Panc1 (cell line): ENCODE results near the gene KLHL35.

Experiments used
- POLR2AphosphoS5 ChIP-seq: IDR thresholded peaks from 2 replicates; pipeline ENCODE4 v1.6.1; 2012; ENCODE audit warnings: mild to moderate bottlenecking, low read depth, low read length, moderate library complexity
- SIN3A ChIP-seq: IDR thresholded peaks from 2 replicates; pipeline ENCODE4 v1.6.1; 2012; ENCODE audit warnings: low read depth, mild to moderate bottlenecking, low read length, moderate library complexity, borderline replicate concordance; ENCODE audit not compliant: insufficient read depth
- TCF7L2 ChIP-seq: IDR thresholded peaks from 2 replicates; pipeline ENCODE4 v1.6.1; 2011; ENCODE audit warnings: mild to moderate bottlenecking, low read depth, low read length, inconsistent platforms
- TF ChIP-seq, protein P1 (sequence below): fragments of 450-650 bp; IDR thresholded peaks from 2 replicates; pipeline ENCODE4 v1.5.1; 2017; ENCODE audit warnings: mild to moderate bottlenecking
- TF ChIP-seq, protein P2 (sequence below), 2 experiments: IDR thresholded peaks; 2 replicates each; pipeline ENCODE4 v1.6.1; 2011 to 2012; ENCODE audit warnings: low read depth in 2 of 2, control low read depth in 1 of 2, low read length in 1 of 2, mild to moderate bottlenecking in 1 of 2, moderate library complexity in 1 of 2; ENCODE audit not compliant: insufficient read depth in 1 of 2

DNA sequence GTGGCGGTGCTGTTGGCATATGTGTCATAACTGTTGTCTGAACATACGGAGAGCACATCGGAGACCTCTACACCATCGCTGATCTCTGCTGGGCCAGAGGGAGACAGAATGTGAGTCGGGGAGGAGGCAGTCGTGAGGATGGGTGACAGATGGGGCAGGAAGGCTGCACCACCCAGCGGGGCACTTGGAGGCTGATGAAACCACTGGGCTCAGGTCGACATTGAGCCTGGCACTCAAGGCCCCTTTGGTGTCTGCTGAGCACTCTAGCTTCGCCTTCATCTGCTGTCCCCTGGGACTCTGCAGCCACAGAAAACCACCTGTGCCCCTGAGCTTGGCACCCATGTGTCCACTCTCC lies 2.5 kb upstream of the KLHL35 start:
- TF ChIP-seq, protein P1, sequence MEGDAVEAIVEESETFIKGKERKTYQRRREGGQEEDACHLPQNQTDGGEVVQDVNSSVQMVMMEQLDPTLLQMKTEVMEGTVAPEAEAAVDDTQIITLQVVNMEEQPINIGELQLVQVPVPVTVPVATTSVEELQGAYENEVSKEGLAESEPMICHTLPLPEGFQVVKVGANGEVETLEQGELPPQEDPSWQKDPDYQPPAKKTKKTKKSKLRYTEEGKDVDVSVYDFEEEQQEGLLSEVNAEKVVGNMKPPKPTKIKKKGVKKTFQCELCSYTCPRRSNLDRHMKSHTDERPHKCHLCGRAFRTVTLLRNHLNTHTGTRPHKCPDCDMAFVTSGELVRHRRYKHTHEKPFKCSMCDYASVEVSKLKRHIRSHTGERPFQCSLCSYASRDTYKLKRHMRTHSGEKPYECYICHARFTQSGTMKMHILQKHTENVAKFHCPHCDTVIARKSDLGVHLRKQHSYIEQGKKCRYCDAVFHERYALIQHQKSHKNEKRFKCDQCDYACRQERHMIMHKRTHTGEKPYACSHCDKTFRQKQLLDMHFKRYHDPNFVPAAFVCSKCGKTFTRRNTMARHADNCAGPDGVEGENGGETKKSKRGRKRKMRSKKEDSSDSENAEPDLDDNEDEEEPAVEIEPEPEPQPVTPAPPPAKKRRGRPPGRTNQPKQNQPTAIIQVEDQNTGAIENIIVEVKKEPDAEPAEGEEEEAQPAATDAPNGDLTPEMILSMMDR = no peak
- TF ChIP-seq POLR2AphosphoS5 = no peak
- TF ChIP-seq, protein P2, sequence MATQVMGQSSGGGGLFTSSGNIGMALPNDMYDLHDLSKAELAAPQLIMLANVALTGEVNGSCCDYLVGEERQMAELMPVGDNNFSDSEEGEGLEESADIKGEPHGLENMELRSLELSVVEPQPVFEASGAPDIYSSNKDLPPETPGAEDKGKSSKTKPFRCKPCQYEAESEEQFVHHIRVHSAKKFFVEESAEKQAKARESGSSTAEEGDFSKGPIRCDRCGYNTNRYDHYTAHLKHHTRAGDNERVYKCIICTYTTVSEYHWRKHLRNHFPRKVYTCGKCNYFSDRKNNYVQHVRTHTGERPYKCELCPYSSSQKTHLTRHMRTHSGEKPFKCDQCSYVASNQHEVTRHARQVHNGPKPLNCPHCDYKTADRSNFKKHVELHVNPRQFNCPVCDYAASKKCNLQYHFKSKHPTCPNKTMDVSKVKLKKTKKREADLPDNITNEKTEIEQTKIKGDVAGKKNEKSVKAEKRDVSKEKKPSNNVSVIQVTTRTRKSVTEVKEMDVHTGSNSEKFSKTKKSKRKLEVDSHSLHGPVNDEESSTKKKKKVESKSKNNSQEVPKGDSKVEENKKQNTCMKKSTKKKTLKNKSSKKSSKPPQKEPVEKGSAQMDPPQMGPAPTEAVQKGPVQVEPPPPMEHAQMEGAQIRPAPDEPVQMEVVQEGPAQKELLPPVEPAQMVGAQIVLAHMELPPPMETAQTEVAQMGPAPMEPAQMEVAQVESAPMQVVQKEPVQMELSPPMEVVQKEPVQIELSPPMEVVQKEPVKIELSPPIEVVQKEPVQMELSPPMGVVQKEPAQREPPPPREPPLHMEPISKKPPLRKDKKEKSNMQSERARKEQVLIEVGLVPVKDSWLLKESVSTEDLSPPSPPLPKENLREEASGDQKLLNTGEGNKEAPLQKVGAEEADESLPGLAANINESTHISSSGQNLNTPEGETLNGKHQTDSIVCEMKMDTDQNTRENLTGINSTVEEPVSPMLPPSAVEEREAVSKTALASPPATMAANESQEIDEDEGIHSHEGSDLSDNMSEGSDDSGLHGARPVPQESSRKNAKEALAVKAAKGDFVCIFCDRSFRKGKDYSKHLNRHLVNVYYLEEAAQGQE (IDR thresholded peaks at IDR 0.05; ENCODE audit: insufficient read depth in 1 of 2, low read depth in 2 of 2, low read length in 1 of 2) = no peak
- no peak for TF ChIP-seq TCF7L2
- no peak for TF ChIP-seq SIN3A
